T-cell (primary cell): Measurements from ENCODE around the gene SAMD14. TPM values are rescaled to one million over a fixed set of nuclear protein-coding genes. Genes with fewer than 3 reads are reported as not detected.

ENCODE experiments used
- ATAC-seq, 4 experiments: fragments of 200-7000 bp in 3 of 4; fragments of 150-1000 bp in 1 of 4; cut with Tn5 transposase; replicated peaks in 1 of 4; 1 replicate in 3 of 4; 2 replicates in 1 of 4; pipeline ENCODE4 v1.10.0; 2021; ENCODE audit warnings: moderate library complexity in 3 of 4, mild to moderate bottlenecking in 2 of 4, moderate number of reproducible peaks in 1 of 4
- CTCF ChIA-PET, 2 donors: fragments of 300-600 bp; sonication (Branson Sonifier 250); formaldehyde crosslinking; loops; one replicate each; lab custom pipeline; 2022; ENCODE audit warnings: antibody characterized with exemption in 2 of 2; lab: Charles Lee
- POLR2A ChIA-PET, 2 donors: fragments of 300-600 bp; sonication (Branson Sonifier 250); formaldehyde crosslinking; loops; one replicate each; lab custom pipeline; 2022; ENCODE audit warnings: antibody characterized with exemption in 2 of 2; lab: Charles Lee
- DNase-seq, 35 experiments: peaks; one replicate each; pipeline versions ENCODE4 v3.0.0 to v3.0.0-alpha.2; 2013 to 2023
- H3K27ac ChIP-seq: one replicate; pipeline ENCODE4 v1.5.1; 2013; ENCODE audit warnings: low read length
- H3K27me3 ChIP-seq, 2 experiments: replicated peaks in 1 of 2; 1 replicate in 1 of 2; 2 replicates in 1 of 2; pipeline versions ENCODE4 v1.6.1 to v1.7.0; 2013; ENCODE audit warnings: low read length in 1 of 2, mixed read lengths in 1 of 2; ENCODE audit not compliant: control insufficient read depth in 2 of 2, insufficient read depth in 2 of 2; ENCODE audit errors: extremely low read depth in 1 of 2
- H3K36me3 ChIP-seq, 2 donors: 1 replicate in 1 of 2; 2 replicates in 1 of 2; pipeline versions ENCODE4 v1.6.1 to v1.7.0; 2013; ENCODE audit warnings: low read length in 1 of 2; ENCODE audit not compliant: control insufficient read depth in 2 of 2, insufficient read depth in 1 of 2; ENCODE audit errors: extremely low read depth in 1 of 2
- H3K4me1 ChIP-seq, 2 experiments: 1 replicate in 1 of 2; 2 replicates in 1 of 2; pipeline versions ENCODE4 v1.6.1 to v1.7.0; 2013; ENCODE audit warnings: low read length in 2 of 2, mixed read lengths in 1 of 2; ENCODE audit not compliant: insufficient read depth in 2 of 2, control insufficient read depth in 1 of 2; ENCODE audit errors: extremely low read depth in 1 of 2
- H3K4me3 ChIP-seq, 2 donors: 1 replicate in 1 of 2; 2 replicates in 1 of 2; pipeline versions ENCODE4 v1.5.1 to v1.7.0; 2013; ENCODE audit warnings: mild to moderate bottlenecking in 2 of 2, low read length in 1 of 2, moderate library complexity in 1 of 2; ENCODE audit not compliant: control insufficient read depth in 1 of 2; ENCODE audit errors: extremely low read depth in 1 of 2
- H3K9me3 ChIP-seq: 2 replicates; pipeline ENCODE4 v1.7.0; 2013
- H3K27ac Mint-ChIP-seq, 2 donors: one replicate each; pipeline ENCODE4 v1.8.0; 2020 to 2021; ENCODE audit warnings: mild to moderate bottlenecking in 2 of 2, mixed read lengths in 2 of 2
- H3K27me3 Mint-ChIP-seq, 2 donors: one replicate each; pipeline ENCODE4 v1.8.0; 2021 to 2022; ENCODE audit warnings: mixed read lengths in 2 of 2
- H3K36me3 Mint-ChIP-seq: one replicate; pipeline ENCODE4 v1.8.0; 2021; ENCODE audit warnings: mixed read lengths
- H3K4me1 Mint-ChIP-seq, 3 donors: one replicate each; pipeline ENCODE4 v1.8.0; 2020 to 2022; ENCODE audit warnings: mixed read lengths in 3 of 3, mild to moderate bottlenecking in 1 of 3
- H3K4me3 Mint-ChIP-seq, 3 donors: one replicate each; pipeline ENCODE4 v1.8.0; 2020 to 2022; ENCODE audit warnings: mild to moderate bottlenecking in 3 of 3, mixed read lengths in 3 of 3, moderate library complexity in 3 of 3
- H3K9me3 Mint-ChIP-seq, 3 donors: one replicate each; pipeline ENCODE4 v1.8.0; 2020 to 2022; ENCODE audit warnings: mixed read lengths in 3 of 3
- WGBS: methylation state at CpG from one replicate; pipeline ENCODE4 v1.1.5; 2013; ENCODE audit warnings: missing lambda C conversion rate; ENCODE audit not compliant: insufficient coverage; 5-methylcytosine and 5-hydroxymethylcytosine counted together
- total RNA-seq, 35 experiments: library from RNA in 6 of 35; stranded (reverse) in 6 of 35; fragments of 120-200 nt in 1 of 35; gene quantifications; one replicate each; pipeline versions ENCODE4 v1.2.1 to v1.2.4 and lab custom pipeline; 2013 to 2026

SAMD14 gene
- total RNA-seq, 5 donors from 2014 or later (not counting 1 experiment from before 2014, with no cell fraction given): 0.23 to 0.70 (median 0.35) TPM

GRCh38 chr17:50137042-50137441 lies 7.1 kb upstream of the SAMD14 start:
- Mint-ChIP-seq H3K27ac (peak overlapping the region; percentile 4 to 58), H3K9me3 (no peaks in the 10 kb centered on the region), H3K36me3 (peaks cover 48% of the 10 kb centered on the region), H3K27me3 (no peaks in the 10 kb centered on the region), H3K4me1 (peaks cover 38 to 46% (median 42%) of the 10 kb centered on the region in 3 donors), H3K4me3 (no peak overlapping the region)
- peaks cover 11 to 30% of the 10 kb centered on the region in 2 experiments for H3K4me1 ChIP-seq
- no peaks in the 10 kb centered on the region for H3K9me3 ChIP-seq
- WGBS: 97% methylated on average over 4 of the region's 4 CpGs
- no peak for ATAC-seq
- DNase-seq: no peak
- H3K27ac ChIP-seq: no peak overlapping the region
- no peaks in the 10 kb centered on the region for H3K27me3 ChIP-seq
- peaks cover 19 to 70% of the 10 kb centered on the region in 2 donors for H3K36me3 ChIP-seq
- no peak overlapping the region for H3K4me3 ChIP-seq
- POLR2A ChIA-PET: no interaction called here
- CTCF ChIA-PET: interaction anchor here (1.3 to 1.4 kb wide), 2 partner anchors 24 to 25 kb away, joined by 3 read pairs; no protein-coding TSS in a partner anchor

- Mint-ChIP-seq H3K4me3 (no peak overlapping the region), H3K9me3 (no peaks in the 10 kb centered on the region), H3K36me3 (peaks cover 42% of the 10 kb centered on the region), H3K4me1 (peaks cover 34 to 45% (median 42%) of the 10 kb centered on the region in 3 donors), H3K27me3 (peaks cover under 1 to 2% of the 10 kb centered on the region in 2 donors), H3K27ac (peak overlapping the region in 1 of 2 donors; percentile 58)
- 83% methylated on average over 2 of the region's 11 CpGs for WGBS
- POLR2A ChIA-PET: interaction anchor here in 1 of 2 donors (0.6 kb wide), 1 partner anchor 39 kb away, joined by 6 read pairs; no protein-coding TSS in a partner anchor
- DNase-seq (no peak), ATAC-seq (no peak)
- CTCF ChIA-PET: interaction anchor here (1.3 to 1.4 kb wide), 2 partner anchors 25 to 26 kb away, joined by 3 read pairs; no protein-coding TSS in a partner anchor
- no peak overlapping the region for H3K4me3 ChIP-seq
- H3K9me3 ChIP-seq: no peaks in the 10 kb centered on the region
- H3K36me3 ChIP-seq: peaks cover 19 to 63% of the 10 kb centered on the region in 2 donors
- H3K27ac ChIP-seq: no peak overlapping the region
- peaks cover 11 to 21% of the 10 kb centered on the region in 2 experiments for H3K4me1 ChIP-seq
- peaks cover 0 to 6% of the 10 kb centered on the region in 2 experiments for H3K27me3 ChIP-seq
Measured at GRCh38 chr17:50136096-50136687, 6.2 kb upstream of the SAMD14 start.

- peaks cover 6 to 7% of the 10 kb centered on the region in 2 donors for H3K27me3 Mint-ChIP-seq
- Histone ChIP-seq H3K9me3 (no peaks in the 10 kb centered on the region), H3K27me3 (peaks cover 0 to 13% of the 10 kb centered on the region in 2 experiments), H3K4me1 (peaks cover 10 to 21% of the 10 kb centered on the region in 2 experiments), H3K4me3 (no peak overlapping the region), H3K36me3 (peaks cover 19 to 57% of the 10 kb centered on the region in 2 donors), H3K27ac (no peak overlapping the region)
- peaks cover 33 to 45% (median 42%) of the 10 kb centered on the region in 3 donors for H3K4me1 Mint-ChIP-seq
- ATAC-seq (no peak), DNase-seq (no peak)
- no peak overlapping the region for H3K27ac Mint-ChIP-seq
- 94% methylated on average over 7 of the region's 16 CpGs for WGBS
- CTCF ChIA-PET: interaction anchor here in 1 of 2 donors (1.3 kb wide), 1 partner anchor 25 kb away, joined by 3 read pairs; no protein-coding TSS in a partner anchor
- H3K36me3 Mint-ChIP-seq: peaks cover 41% of the 10 kb centered on the region
- POLR2A ChIA-PET: interaction anchor here in 1 of 2 donors (0.6 kb wide), 1 partner anchor 38 kb away, joined by 6 read pairs; no protein-coding TSS in a partner anchor
- no peaks in the 10 kb centered on the region for H3K9me3 Mint-ChIP-seq
- H3K4me3 Mint-ChIP-seq: no peak overlapping the region
Measured at GRCh38 chr17:50135316-50136095, 5.5 kb upstream of the SAMD14 start.

GRCh38 chr17:50134206-50135110 lies 4.5 kb upstream of the SAMD14 start:
- Histone ChIP-seq H3K9me3 (no peaks in the 10 kb centered on the region), H3K4me1 (peaks cover 4 to 19% of the 10 kb centered on the region in 2 experiments), H3K27me3 (peaks cover 0 to 20% of the 10 kb centered on the region in 2 experiments), H3K4me3 (no peak overlapping the region), H3K36me3 (peaks cover 19 to 53% of the 10 kb centered on the region in 2 donors), H3K27ac (no peak overlapping the region)
- H3K27me3 Mint-ChIP-seq: peaks cover 6 to 7% of the 10 kb centered on the region in 2 donors
- no peak overlapping the region for H3K4me3 Mint-ChIP-seq
- H3K4me1 Mint-ChIP-seq: peaks cover 24 to 38% (median 33%) of the 10 kb centered on the region in 3 donors
- CTCF ChIA-PET: no interaction called here
- peaks cover 30% of the 10 kb centered on the region for H3K36me3 Mint-ChIP-seq
- no peak for DNase-seq
- ATAC-seq: no peak
- 85% methylated on average over 7 of the region's 16 CpGs for WGBS
- POLR2A ChIA-PET: no interaction called here
- H3K9me3 Mint-ChIP-seq: no peaks in the 10 kb centered on the region
- H3K27ac Mint-ChIP-seq: no peak overlapping the region

- Mint-ChIP-seq H3K4me3 (no peak overlapping the region), H3K27me3 (peaks cover 7 to 8% of the 10 kb centered on the region in 2 donors), H3K36me3 (peaks cover 27% of the 10 kb centered on the region), H3K4me1 (peaks cover 23 to 38% (median 35%) of the 10 kb centered on the region in 3 donors), H3K9me3 (no peaks in the 10 kb centered on the region), H3K27ac (no peak overlapping the region)
- no peak overlapping the region for H3K4me3 ChIP-seq
- DNase-seq (no peak), ATAC-seq (no peak)
- CTCF ChIA-PET: no interaction called here
- 100% methylated on average over 1 of the region's 16 CpGs for WGBS
- no peak overlapping the region for H3K27ac ChIP-seq
- peaks cover 4 to 22% of the 10 kb centered on the region in 2 experiments for H3K4me1 ChIP-seq
- POLR2A ChIA-PET: no interaction called here
- peaks cover 16 to 46% of the 10 kb centered on the region in 2 donors for H3K36me3 ChIP-seq
- peaks cover 0 to 27% of the 10 kb centered on the region in 2 experiments for H3K27me3 ChIP-seq
- no peaks in the 10 kb centered on the region for H3K9me3 ChIP-seq
Measured at GRCh38 chr17:50133769-50134099, 3.8 kb upstream of the SAMD14 start.
